Hepatocyte (in vitro differentiated cells): ENCODE measurements around the gene RRP7A. TPM values are rescaled to one million over a fixed set of nuclear protein-coding genes. Genes with fewer than 3 reads are reported as not detected.
"Not testable (repeated sequence)": the region's sequence is repeated elsewhere in the genome, so short reads cannot be mapped to it uniquely, and the experiment has no call there.

Source experiments
- DNase-seq: peaks from one replicate; pipeline ENCODE4 v3.0.0-alpha.2; 2016; ENCODE audit warnings: low spot score
- H2AFZ ChIP-seq: fragments of 200-600 bp; sonication (generic); 2 replicates; pipeline ENCODE4 v1.6.0; 2016; ENCODE audit warnings: antibody characterized with exemption, mild to moderate bottlenecking
- H3K27ac ChIP-seq: fragments of 200-600 bp; sonication (generic); 2 replicates; pipeline ENCODE4 v1.5.1; 2016; ENCODE audit warnings: mild to moderate bottlenecking
- H3K27me3 ChIP-seq: fragments of 200-600 bp; sonication (generic); 2 replicates; pipeline ENCODE4 v1.6.1; 2016
- H3K36me3 ChIP-seq: fragments of 200-600 bp; sonication (generic); replicated peaks from 2 replicates; pipeline ENCODE4 v1.5.1; 2016; ENCODE audit warnings: low read depth; ENCODE audit not compliant: insufficient read depth
- H3K4me1 ChIP-seq: fragments of 200-600 bp; sonication (generic); 2 replicates; pipeline ENCODE4 v1.5.1; 2016; ENCODE audit warnings: mild to moderate bottlenecking, moderate library complexity; ENCODE audit not compliant: insufficient read depth
- H3K4me2 ChIP-seq: fragments of 200-600 bp; sonication (generic); 2 replicates; pipeline ENCODE4 v1.6.0; 2016
- H3K4me3 ChIP-seq: fragments of 200-600 bp; sonication (generic); 2 replicates; pipeline ENCODE4 v1.5.1; 2016; ENCODE audit warnings: mild to moderate bottlenecking
- H3K79me2 ChIP-seq: fragments of 200-600 bp; sonication (generic); 2 replicates; pipeline ENCODE4 v1.6.0; 2017; ENCODE audit warnings: mild to moderate bottlenecking
- H3K9me2 ChIP-seq: fragments of 200-600 bp; sonication (generic); replicated peaks from 2 replicates; pipeline ENCODE4 v1.6.0; 2017; ENCODE audit warnings: mild to moderate bottlenecking; ENCODE audit not compliant: insufficient read depth
- H3K9me3 ChIP-seq: fragments of 200-600 bp; sonication (generic); 2 replicates; pipeline ENCODE4 v1.5.1; 2016; ENCODE audit warnings: low read depth, mild to moderate bottlenecking
- H4K20me1 ChIP-seq: fragments of 200-600 bp; sonication (generic); 2 replicates; pipeline ENCODE4 v1.6.0; 2016; ENCODE audit warnings: mild to moderate bottlenecking; ENCODE audit not compliant: insufficient read depth, poor library complexity, severe bottlenecking
- EZH2 ChIP-seq: fragments of 200-600 bp; sonication (generic); IDR thresholded peaks from 2 replicates; pipeline ENCODE4 v1.6.1; 2016; ENCODE audit warnings: antibody characterized with exemption, mild to moderate bottlenecking, borderline replicate concordance
- EZH2phosphoT487 ChIP-seq: fragments of 200-600 bp; sonication (generic); IDR thresholded peaks from one replicate; pipeline ENCODE4 v1.6.1; 2018; ENCODE audit warnings: antibody characterized with exemption, mild to moderate bottlenecking, low read depth, moderate library complexity; ENCODE audit not compliant: unreplicated experiment, severe bottlenecking
- WGBS: methylation state at CpG from one replicate; pipeline ENCODE4 v1.1.6; 2016; ENCODE audit warnings: low lambda C conversion rate; ENCODE audit errors: missing lambda C conversion rate; 5-methylcytosine and 5-hydroxymethylcytosine counted together
- polyA plus RNA-seq: library from polyadenylated mRNA; unstranded; fragments of >200 nt; fragmentation: Nextera tagmentation; extraction: Ambion mirVana; gene quantifications from 2 replicates; pipeline ENCODE4 v1.2.1, GENCODE V29; 2016
- total RNA-seq: library from RNA; depleted of rRNA; stranded (reverse); fragments of >200 nt; gene quantifications from 2 replicates; pipeline ENCODE4 v1.2.3, GENCODE V29; 2014
- TF ChIP-seq, protein P1 (sequence below): fragments of 200-600 bp; sonication (generic); IDR thresholded peaks from 2 replicates; pipeline ENCODE4 v1.5.1; 2016; ENCODE audit warnings: antibody characterized with exemption, mild to moderate bottlenecking; ENCODE audit not compliant: poor library complexity

RRP7A gene
- 25.0 and 27.6 TPM in 2 replicates for total RNA-seq
- polyA plus RNA-seq = 41.7 and 51.6 TPM in 2 replicates

GRCh38 chr22:42519525-42520401, at the start of gene RRP7A:
Gene RRP7A (minus strand): TSS chr22:42519796. CDS start chr22:42519786, 10 bp downstream.
- Histone ChIP-seq H3K9me2 (no peaks in the 10 kb centered on the region), H3K27me3 (no peaks in the 10 kb centered on the region), H3K36me3 (no peaks in the 10 kb centered on the region), H3K4me1 (peaks cover 10% of the 10 kb centered on the region), H3K27ac (peak within 1 kb of the TSS; percentile 71), H3K9me3 (no peaks in the 10 kb centered on the region), H3K4me2 (peak within 1 kb of the TSS; percentile 84), H2AFZ (peak within 1 kb of the TSS; percentile 99), H3K4me3 (peak within 1 kb of the TSS; percentile 98), H3K79me2 (peaks cover 21% of the 10 kb centered on the region), H4K20me1 (peaks cover 9% of the 10 kb centered on the region)
- DNase-seq = peak; percentile 95
- TF ChIP-seq EZH2phosphoT487 (no peak), EZH2 (no peak)
- TF ChIP-seq, protein P1, sequence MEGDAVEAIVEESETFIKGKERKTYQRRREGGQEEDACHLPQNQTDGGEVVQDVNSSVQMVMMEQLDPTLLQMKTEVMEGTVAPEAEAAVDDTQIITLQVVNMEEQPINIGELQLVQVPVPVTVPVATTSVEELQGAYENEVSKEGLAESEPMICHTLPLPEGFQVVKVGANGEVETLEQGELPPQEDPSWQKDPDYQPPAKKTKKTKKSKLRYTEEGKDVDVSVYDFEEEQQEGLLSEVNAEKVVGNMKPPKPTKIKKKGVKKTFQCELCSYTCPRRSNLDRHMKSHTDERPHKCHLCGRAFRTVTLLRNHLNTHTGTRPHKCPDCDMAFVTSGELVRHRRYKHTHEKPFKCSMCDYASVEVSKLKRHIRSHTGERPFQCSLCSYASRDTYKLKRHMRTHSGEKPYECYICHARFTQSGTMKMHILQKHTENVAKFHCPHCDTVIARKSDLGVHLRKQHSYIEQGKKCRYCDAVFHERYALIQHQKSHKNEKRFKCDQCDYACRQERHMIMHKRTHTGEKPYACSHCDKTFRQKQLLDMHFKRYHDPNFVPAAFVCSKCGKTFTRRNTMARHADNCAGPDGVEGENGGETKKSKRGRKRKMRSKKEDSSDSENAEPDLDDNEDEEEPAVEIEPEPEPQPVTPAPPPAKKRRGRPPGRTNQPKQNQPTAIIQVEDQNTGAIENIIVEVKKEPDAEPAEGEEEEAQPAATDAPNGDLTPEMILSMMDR = no peak
- WGBS = 5% methylated on average over 51 of the region's 65 CpGs

- not testable (repeated sequence) for DNase-seq, H3K9me2 ChIP-seq, H3K4me2 ChIP-seq, H3K4me1 ChIP-seq, H4K20me1 ChIP-seq, H3K4me3 ChIP-seq, H3K79me2 ChIP-seq, H3K9me3 ChIP-seq, H3K36me3 ChIP-seq, H3K27ac ChIP-seq, H3K27me3 ChIP-seq, H2AFZ ChIP-seq
- WGBS = 64% methylated on average over 6 of the region's 6 CpGs
Measured at GRCh38 chr22:42567950-42568349, 48.4 kb upstream of the RRP7A start.

DNA sequence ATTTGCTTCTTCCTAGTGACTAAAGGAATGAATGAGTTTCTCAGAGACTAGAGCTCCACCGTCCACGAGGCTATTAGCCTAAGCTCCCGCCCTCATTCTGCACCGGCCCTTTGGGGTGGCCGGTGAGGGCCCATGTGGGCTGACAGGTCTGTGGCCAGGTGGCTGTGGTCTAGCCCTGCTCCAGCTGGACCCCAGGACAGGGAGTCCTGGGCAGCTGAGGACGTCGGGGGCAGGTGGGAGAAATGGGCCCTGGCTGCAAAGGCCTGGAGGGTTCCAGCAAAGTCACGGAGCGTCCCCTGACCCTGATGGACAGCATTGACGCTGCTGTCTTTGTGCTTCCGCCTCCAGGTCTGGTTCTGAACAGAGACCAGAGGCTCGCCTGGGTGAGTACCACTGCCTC, 46.4 kb upstream of the RRP7A start:
- H3K36me3 ChIP-seq = no peaks in the 10 kb centered on the region
- H3K79me2 ChIP-seq = no peaks in the 10 kb centered on the region
- H2AFZ ChIP-seq = no peak overlapping the region
- no peaks in the 10 kb centered on the region for H4K20me1 ChIP-seq
- H3K4me3 ChIP-seq = no peak overlapping the region
- TF ChIP-seq EZH2 (no peak), EZH2phosphoT487 (no peak)
- TF ChIP-seq, protein P1 = no peak
- no peaks in the 10 kb centered on the region for H3K9me3 ChIP-seq
- H3K9me2 ChIP-seq = no peaks in the 10 kb centered on the region
- 93% methylated on average over 12 of the region's 12 CpGs for WGBS
- no peak overlapping the region for H3K4me2 ChIP-seq
- no peak overlapping the region for H3K27ac ChIP-seq
- DNase-seq = no peak
- no peaks in the 10 kb centered on the region for H3K4me1 ChIP-seq
- H3K27me3 ChIP-seq = no peaks in the 10 kb centered on the region

DNA sequence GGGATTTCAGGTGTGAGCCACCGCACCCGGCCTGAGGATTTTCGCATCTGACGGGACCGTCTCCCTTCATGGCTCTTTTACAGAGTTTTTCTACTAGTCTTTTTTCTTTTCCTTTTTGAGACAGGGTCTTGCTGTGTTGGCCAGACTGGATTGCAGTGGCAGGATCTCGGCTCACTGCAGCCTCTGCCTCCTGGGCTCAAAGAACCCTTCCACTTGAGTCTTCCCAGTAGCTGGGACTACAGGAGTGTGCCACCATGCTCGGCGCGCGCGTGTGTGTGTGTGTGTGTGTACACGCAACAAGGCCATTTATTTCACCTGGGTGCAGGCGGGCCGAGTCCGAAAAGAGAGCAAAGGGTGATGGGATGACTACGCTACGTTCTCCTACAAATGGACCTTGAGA, 45.1 kb upstream of the RRP7A start:
- Histone ChIP-seq H3K9me2 (no peaks in the 10 kb centered on the region), H2AFZ (no peak overlapping the region), H3K4me3 (no peak overlapping the region), H3K36me3 (no peaks in the 10 kb centered on the region), H3K4me1 (no peaks in the 10 kb centered on the region), H3K27ac (no peak overlapping the region), H3K4me2 (no peak overlapping the region), H3K27me3 (no peaks in the 10 kb centered on the region), H3K9me3 (no peaks in the 10 kb centered on the region), H3K79me2 (no peaks in the 10 kb centered on the region), H4K20me1 (no peaks in the 10 kb centered on the region)
- WGBS = 98% methylated on average over 17 of the region's 17 CpGs
- DNase-seq = no peak
- TF ChIP-seq EZH2phosphoT487 (no peak), EZH2 (no peak)
- TF ChIP-seq, protein P1 = no peak

GRCh38 chr22:42563943-42564342, 44.3 kb upstream of the RRP7A start:
- not testable (repeated sequence) for H3K9me3 ChIP-seq, H3K4me2 ChIP-seq, H4K20me1 ChIP-seq, H3K27me3 ChIP-seq, H3K27ac ChIP-seq, H3K9me2 ChIP-seq, H3K79me2 ChIP-seq, H3K36me3 ChIP-seq, H3K4me1 ChIP-seq, H3K4me3 ChIP-seq, H2AFZ ChIP-seq, DNase-seq
- 93% methylated on average over 3 of the region's 3 CpGs for WGBS
